AG08396 (cell line): ENCODE results near the gene SAPCD1.
"Not testable (repeated sequence)": the region's sequence is repeated elsewhere in the genome, so short reads cannot be mapped to it uniquely, and the experiment has no call there.

Experiments
- DNase-seq: peaks from one replicate; pipeline ENCODE4 v3.0.0; 2012; ENCODE audit warnings: low spot score, mixed read lengths

Gene SAPCD1

GRCh38 chr6:31801031-31801927 is 38.8 kb downstream of the SAPCD1 start:
- not testable (repeated sequence) for DNase-seq

- no peak for DNase-seq
Observed at GRCh38 chr6:31805939-31806469, 43.5 kb downstream of the SAPCD1 start.

GRCh38 chr6:31806470-31807272 is 44.2 kb downstream of the SAPCD1 start, which contains the start of gene LSM2:
Gene LSM2, minus strand, starts transcription at chr6:31806966. Its CDS starts 209 bp downstream, at chr6:31806757.
- DNase-seq = peak; percentile 100

GRCh38 chr6:31808599-31808998 is 46.1 kb downstream of the SAPCD1 start:
- DNase-seq = not testable (repeated sequence)

GRCh38 chr6:31811645-31812044 is 49.2 kb downstream of the SAPCD1 start:
- no peak for DNase-seq

- DNase-seq = no peak
Observed at GRCh38 chr6:31813465-31813849, 51.0 kb downstream of the SAPCD1 start.
